HG02981 (cell line): Measurements from ENCODE around the gene MTLN.
"Not testable (repeated sequence)": the region's sequence is repeated elsewhere in the genome, so short reads cannot be mapped to it uniquely, and the experiment has no call there.

Experiments
- ATAC-seq: cut with Tn5 transposase; IDR thresholded peaks from one replicate; pipeline ENCODE4 v1.9.1; 2021; ENCODE audit warnings: mild to moderate bottlenecking, moderate library complexity; ENCODE audit not compliant: unreplicated experiment

Gene MTLN

DNA sequence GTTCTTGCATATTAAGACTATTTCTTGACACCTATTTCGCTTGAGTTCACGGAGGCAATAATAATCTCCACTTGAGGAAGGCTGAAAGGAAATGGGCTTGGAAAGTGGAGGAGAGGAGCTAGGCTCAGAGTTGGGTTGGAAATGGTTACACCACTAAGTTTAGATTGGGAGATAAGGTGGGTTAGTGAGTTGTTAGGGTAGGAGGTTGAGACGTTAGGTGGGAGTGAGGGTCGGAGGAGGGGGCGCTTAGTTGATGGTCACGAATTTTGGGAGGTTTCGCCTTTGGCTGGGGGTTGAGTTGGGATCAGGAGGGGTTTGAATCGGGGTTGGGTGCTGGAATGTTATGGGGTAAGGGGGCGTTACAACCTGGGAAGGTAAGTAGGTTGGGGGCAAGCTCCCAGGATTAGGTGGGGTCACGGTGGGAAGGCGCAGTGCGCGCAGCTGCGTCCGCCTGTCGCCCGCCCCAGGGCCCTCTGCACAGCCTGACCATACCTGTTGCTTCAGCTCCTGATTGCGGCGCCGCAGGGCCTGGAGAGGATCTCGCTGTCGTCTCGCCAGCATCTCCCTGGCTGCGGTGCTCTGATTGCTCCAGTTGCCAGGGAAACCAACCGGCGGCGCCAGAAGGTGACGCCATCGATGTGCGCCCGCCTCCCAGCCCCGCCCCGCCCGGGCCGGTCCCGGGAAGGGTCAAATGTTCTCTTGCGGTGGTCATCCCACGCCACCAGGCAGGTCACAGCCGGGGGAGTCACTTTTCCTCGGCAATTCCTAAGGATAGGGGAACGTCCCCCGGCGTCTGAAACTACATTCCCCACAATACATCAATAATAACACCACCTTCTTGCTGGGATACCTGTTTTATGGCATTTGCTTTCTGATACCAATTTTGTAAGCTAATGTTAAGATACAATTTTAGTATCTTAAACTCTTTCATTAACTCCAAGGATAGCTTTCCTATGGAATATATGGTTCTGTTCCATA is 7.7 kb downstream of the MTLN start, which contains the start of gene NPHP1:
Gene NPHP1, minus strand, starts transcription at position 606 of the 978 bp plus-strand sequence. Its CDS starts 45 bp downstream, at position 561.
- peak; percentile 89 for ATAC-seq

GRCh38 chr2:110198016-110198415 is 14.3 kb downstream of the MTLN start:
- no peak for ATAC-seq

DNA sequence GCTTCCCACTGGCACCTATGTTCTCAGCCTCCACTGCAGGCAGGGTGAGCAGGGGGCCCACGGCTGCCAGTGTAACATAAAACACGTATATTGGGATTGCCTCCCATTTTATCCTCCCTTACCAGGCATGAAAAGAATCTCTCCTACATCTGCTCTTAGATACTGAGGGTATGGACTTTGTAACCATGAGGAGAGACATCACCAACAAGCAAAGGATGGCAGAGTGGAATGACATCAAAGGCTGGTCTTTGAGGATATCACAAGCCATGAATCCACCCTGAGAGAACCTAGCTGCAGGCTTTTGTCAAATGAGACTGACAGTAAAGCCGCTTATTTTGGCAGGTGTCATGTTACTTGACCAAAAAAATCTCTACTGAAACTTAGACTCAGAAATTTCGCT is 14.9 kb downstream of the MTLN start:
- ATAC-seq, result no peak

DNA sequence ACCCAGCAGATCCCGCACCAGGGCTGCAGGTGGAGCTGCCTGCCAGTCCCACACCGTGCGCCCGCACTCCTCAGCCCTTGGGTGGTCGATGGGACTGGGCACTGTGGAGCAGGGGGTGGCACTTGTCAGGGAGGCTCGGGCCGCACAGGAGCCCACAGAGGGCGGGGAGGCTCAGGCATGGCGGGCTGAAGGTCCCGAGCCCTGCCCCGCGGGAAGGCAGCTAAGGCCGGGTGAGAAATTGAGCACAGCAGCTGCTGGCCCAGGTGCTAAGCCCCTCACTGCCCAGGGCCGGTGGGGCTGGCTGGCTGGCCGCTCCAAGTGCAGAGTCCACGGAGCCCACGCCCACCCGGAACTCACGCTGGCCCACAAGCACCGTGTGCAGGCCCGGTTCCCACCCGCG is 22.2 kb downstream of the MTLN start:
- ATAC-seq, result not testable (repeated sequence)

DNA sequence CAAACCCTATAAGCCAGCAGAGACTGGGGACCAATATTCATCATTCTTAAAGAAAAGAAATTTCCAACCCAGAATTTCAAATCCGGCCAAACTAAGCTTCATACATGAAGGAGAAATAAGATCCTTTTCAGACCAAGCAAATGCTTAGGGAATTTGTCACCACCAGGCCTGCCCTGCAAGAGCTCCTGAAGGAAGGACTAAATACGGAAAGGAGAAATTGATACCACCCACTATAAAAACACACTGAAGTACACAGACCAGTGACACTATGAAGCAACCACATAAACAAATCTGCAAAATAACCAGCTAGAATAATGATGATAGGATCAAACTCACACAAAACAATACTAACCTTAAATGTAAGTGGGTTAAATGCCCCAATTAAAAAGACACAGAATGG is 29.9 kb downstream of the MTLN start:
- no peak for ATAC-seq

GRCh38 chr2:110180036-110180435 is 32.3 kb downstream of the MTLN start:
- no peak for ATAC-seq

GRCh38 chr2:110173523-110173922 is 38.8 kb downstream of the MTLN start:
- ATAC-seq, result no peak

GRCh38 chr2:110172506-110172905 is 39.8 kb downstream of the MTLN start:
- no peak for ATAC-seq

DNA sequence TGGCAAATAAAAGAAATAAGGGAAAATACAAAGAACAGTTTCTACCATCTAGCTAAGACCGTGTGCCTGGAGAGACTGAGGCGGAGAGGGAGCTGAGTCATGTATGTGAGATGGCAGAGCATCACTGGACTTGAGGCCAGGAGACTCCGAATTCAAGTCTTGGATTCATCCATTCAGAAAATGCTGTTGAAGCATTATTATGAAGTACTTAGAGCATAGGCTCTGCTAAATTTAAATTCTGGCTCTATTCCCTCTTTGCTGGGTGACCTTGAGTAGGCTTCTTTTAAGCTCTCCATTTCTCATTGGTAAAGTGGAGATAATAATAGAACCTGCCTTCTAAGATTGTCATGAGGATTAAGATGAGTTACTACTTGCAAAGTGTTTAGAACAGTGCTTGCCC is 42.2 kb downstream of the MTLN start:
- ATAC-seq, result no peak

DNA sequence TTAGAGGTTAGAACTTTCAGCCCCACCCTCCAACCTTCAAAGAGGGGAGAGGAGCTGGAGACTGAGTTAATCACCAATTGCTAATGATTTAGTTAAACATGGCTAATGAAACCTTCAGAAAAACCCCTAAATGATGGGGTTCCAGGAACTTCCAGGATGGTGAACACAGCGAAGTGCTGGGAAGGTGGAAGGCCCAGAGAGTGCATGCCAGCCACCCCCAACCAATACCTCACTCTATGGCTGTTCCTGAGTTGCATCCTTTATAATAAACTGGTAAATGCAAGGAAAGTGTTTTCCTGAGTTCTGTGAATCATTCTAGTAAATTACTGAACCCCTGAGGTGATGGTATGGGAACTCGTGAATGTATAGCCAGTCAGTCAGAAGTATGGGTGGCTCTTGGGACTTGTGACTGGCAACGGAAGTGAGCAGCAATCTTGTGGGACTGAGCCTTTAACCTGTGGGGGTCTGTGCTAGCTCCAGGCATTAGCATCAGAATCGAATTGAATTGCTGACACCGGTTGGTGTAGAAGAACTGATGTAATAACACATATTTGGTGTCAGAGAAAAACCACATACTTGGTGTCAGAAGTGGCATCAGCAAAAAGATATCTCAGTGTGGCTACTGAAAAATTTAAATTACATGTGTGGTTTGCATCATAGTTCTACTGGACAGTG is 44.9 kb downstream of the MTLN start:
- no peak for ATAC-seq

GRCh38 chr2:110166266-110166665 is 46.1 kb downstream of the MTLN start:
- no peak for ATAC-seq
